ENCODE measurements around the gene NHSL2. TPM values are rescaled to one million over a fixed set of nuclear protein-coding genes. Genes with fewer than 3 reads are reported as not detected.

NHSL2 gene
- total RNA-seq, 1 experiment from 2014 or later = 0.36 TPM

- in situ Hi-C loops (cut with HindIII; ENCODE audit: low pct_unique_long_range_greater_than_20kb, low sequenced_read_pairs) = no loop called here
These were observed 94.4 kb downstream of the NHSL2 start for GRCh38 chrX:72005046-72005445.

DNA sequence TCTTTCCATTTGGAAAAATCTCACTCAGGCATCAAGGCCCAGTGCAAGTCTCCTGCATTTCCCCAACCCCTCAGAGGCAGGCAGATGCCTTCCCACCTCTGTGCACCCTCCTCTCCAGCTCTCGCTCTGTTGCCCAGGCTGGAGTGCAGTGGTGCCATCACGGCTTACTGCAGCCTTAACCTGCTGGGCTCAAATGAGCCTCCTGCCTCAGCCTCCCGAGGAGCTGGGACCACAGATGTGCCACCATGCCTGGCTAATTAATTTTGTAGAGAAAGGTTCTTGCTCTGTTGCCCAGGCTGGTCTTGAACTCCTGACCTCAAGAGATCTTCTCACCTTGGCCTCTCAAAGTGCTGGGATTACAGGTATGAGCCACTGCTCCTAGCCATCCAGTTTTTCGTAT lies 95.8 kb downstream of the NHSL2 start:
- H3K36me3 ChIP-seq (ENCODE audit: control insufficient read depth, insufficient read depth, low read length) = no peaks in the 10 kb centered on the region
- in situ Hi-C loops (cut with HindIII; ENCODE audit: low pct_unique_long_range_greater_than_20kb, low sequenced_read_pairs) = no loop called here
- H3K27ac ChIP-seq (ENCODE audit: low read length) = no peak overlapping the region
- no peaks in the 10 kb centered on the region for H3K27me3 ChIP-seq (ENCODE audit: control insufficient read depth, insufficient read depth, low read length)
- ATAC-seq = no peak
- POLR2A ChIA-PET = no interaction called here
- intact Hi-C loops (cut with micrococcal nuclease; ENCODE audit: unreplicated experiment) = no loop called here
- H3K9me3 ChIP-seq (ENCODE audit: control insufficient read depth, insufficient read depth, low read depth, low read length) = no peaks in the 10 kb centered on the region
- BruUV-seq (replicated peaks) = no TSS peak
- TF ChIP-seq TCF7L2 (IDR thresholded peaks at IDR 0.05; ENCODE audit: low read depth, low read length) (no peak), CTCF (IDR thresholded peaks at IDR 0.05) (no peak), POLR2AphosphoS5 (IDR thresholded peaks at IDR 0.05; ENCODE audit: low read depth, low read length) (no peak), SIN3A (IDR thresholded peaks at IDR 0.05; ENCODE audit: borderline replicate concordance, insufficient read depth, low read depth, low read length) (no peak)
- TF ChIP-seq, protein P1, sequence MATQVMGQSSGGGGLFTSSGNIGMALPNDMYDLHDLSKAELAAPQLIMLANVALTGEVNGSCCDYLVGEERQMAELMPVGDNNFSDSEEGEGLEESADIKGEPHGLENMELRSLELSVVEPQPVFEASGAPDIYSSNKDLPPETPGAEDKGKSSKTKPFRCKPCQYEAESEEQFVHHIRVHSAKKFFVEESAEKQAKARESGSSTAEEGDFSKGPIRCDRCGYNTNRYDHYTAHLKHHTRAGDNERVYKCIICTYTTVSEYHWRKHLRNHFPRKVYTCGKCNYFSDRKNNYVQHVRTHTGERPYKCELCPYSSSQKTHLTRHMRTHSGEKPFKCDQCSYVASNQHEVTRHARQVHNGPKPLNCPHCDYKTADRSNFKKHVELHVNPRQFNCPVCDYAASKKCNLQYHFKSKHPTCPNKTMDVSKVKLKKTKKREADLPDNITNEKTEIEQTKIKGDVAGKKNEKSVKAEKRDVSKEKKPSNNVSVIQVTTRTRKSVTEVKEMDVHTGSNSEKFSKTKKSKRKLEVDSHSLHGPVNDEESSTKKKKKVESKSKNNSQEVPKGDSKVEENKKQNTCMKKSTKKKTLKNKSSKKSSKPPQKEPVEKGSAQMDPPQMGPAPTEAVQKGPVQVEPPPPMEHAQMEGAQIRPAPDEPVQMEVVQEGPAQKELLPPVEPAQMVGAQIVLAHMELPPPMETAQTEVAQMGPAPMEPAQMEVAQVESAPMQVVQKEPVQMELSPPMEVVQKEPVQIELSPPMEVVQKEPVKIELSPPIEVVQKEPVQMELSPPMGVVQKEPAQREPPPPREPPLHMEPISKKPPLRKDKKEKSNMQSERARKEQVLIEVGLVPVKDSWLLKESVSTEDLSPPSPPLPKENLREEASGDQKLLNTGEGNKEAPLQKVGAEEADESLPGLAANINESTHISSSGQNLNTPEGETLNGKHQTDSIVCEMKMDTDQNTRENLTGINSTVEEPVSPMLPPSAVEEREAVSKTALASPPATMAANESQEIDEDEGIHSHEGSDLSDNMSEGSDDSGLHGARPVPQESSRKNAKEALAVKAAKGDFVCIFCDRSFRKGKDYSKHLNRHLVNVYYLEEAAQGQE (IDR thresholded peaks at IDR 0.05; ENCODE audit: insufficient read depth in 1 of 2, low read depth in 2 of 2, low read length in 1 of 2) = no peak
- DNase-seq (ENCODE audit: low read depth, low spot score) = no peak
- CTCF ChIA-PET = no interaction called here
- no peaks in the 10 kb centered on the region for H3K4me1 ChIP-seq (ENCODE audit: control insufficient read depth, insufficient read depth, low read length)
- H3K4me3 ChIP-seq (ENCODE audit: low read depth in 2 of 2, low read length in 2 of 2) = no peak overlapping the region

More at GRCh38 chrX:72005046-72005445, 94.4 kb downstream of the NHSL2 start:
- no peaks in the 10 kb centered on the region for H3K36me3 ChIP-seq (ENCODE audit: control insufficient read depth, insufficient read depth, low read length)
- TF ChIP-seq CTCF (IDR thresholded peaks at IDR 0.05) (no peak), POLR2AphosphoS5 (IDR thresholded peaks at IDR 0.05; ENCODE audit: low read depth, low read length) (no peak), TCF7L2 (IDR thresholded peaks at IDR 0.05; ENCODE audit: low read depth, low read length) (no peak), SIN3A (IDR thresholded peaks at IDR 0.05; ENCODE audit: borderline replicate concordance, insufficient read depth, low read depth, low read length) (no peak)
- TF ChIP-seq, protein P1 (IDR thresholded peaks at IDR 0.05; ENCODE audit: insufficient read depth in 1 of 2, low read depth in 2 of 2, low read length in 1 of 2) = no peak
- H3K27me3 ChIP-seq (ENCODE audit: control insufficient read depth, insufficient read depth, low read length) = no peaks in the 10 kb centered on the region
- H3K4me1 ChIP-seq (ENCODE audit: control insufficient read depth, insufficient read depth, low read length) = no peaks in the 10 kb centered on the region
- DNase-seq (ENCODE audit: low read depth, low spot score) (no peak), ATAC-seq (no peak)
- CTCF ChIA-PET = interaction anchor here (0.7 kb wide), 1 partner anchor 16 kb away, joined by 11 read pairs; no protein-coding TSS in a partner anchor
- H3K9me3 ChIP-seq (ENCODE audit: control insufficient read depth, insufficient read depth, low read depth, low read length) = no peaks in the 10 kb centered on the region
- H3K27ac ChIP-seq (ENCODE audit: low read length) = no peak overlapping the region
- POLR2A ChIA-PET = interaction anchor here (0.5 kb wide), 1 partner anchor 122 kb away, joined by 3 read pairs; no protein-coding TSS in a partner anchor
- intact Hi-C loops (cut with micrococcal nuclease; ENCODE audit: unreplicated experiment) = no loop called here
- no TSS peak for BruUV-seq (replicated peaks)
- H3K4me3 ChIP-seq (ENCODE audit: low read depth in 2 of 2, low read length in 2 of 2) = no peak overlapping the region

Measured in Panc1 (cell line).